MM.1S (cell line): Measurements from ENCODE around the gene SLC9C1.

ENCODE experiments used
- DNase-seq: peaks from one replicate; pipeline ENCODE4 v3.0.0-alpha.2; 2015
- H2AFZ ChIP-seq: fragments of 300-600 bp; sonication (generic); 2 replicates; pipeline ENCODE4 v1.6.0; 2016; ENCODE audit warnings: antibody characterized with exemption, low read length
- H3F3A ChIP-seq: fragments of 300-600 bp; sonication (generic); 2 replicates; pipeline ENCODE4 v1.6.1; 2016; ENCODE audit warnings: mild to moderate bottlenecking, antibody characterized with exemption, low read length, moderate library complexity, mixed read lengths; ENCODE audit not compliant: insufficient read depth
- H3K27ac ChIP-seq: fragments of 300-600 bp; sonication (generic); 2 replicates; pipeline ENCODE4 v1.5.1; 2016; ENCODE audit warnings: mild to moderate bottlenecking, low read length
- H3K27me3 ChIP-seq: fragments of 300-600 bp; sonication (generic); replicated peaks from 2 replicates; pipeline ENCODE4 v1.6.0; 2016; ENCODE audit warnings: low read length; ENCODE audit not compliant: insufficient read depth
- H3K36me3 ChIP-seq: fragments of 300-600 bp; sonication (generic); replicated peaks from 2 replicates; pipeline ENCODE4 v1.6.1; 2016; ENCODE audit warnings: mild to moderate bottlenecking, low read length, mixed read lengths; ENCODE audit not compliant: insufficient read depth
- H3K4me1 ChIP-seq: fragments of 300-600 bp; sonication (generic); 2 replicates; pipeline ENCODE4 v1.6.1; 2016; ENCODE audit warnings: low read length, mixed read lengths
- H3K4me2 ChIP-seq: fragments of 300-600 bp; sonication (generic); 2 replicates; pipeline ENCODE4 v1.6.0; 2016; ENCODE audit warnings: low read depth, low read length
- H3K4me3 ChIP-seq: fragments of 300-600 bp; sonication (generic); 2 replicates; pipeline ENCODE4 v1.5.1; 2016; ENCODE audit warnings: low read length, mixed read lengths
- H3K79me2 ChIP-seq: fragments of 300-600 bp; sonication (generic); 2 replicates; pipeline ENCODE4 v1.6.1; 2016; ENCODE audit warnings: mixed run types, low read length, mixed read lengths
- H3K9ac ChIP-seq: fragments of 300-600 bp; sonication (generic); 2 replicates; pipeline ENCODE4 v1.6.1; 2016; ENCODE audit warnings: low read length, mixed read lengths
- H3K9me2 ChIP-seq: fragments of 300-600 bp; sonication (generic); replicated peaks from 2 replicates; pipeline ENCODE4 v1.6.1; 2016; ENCODE audit warnings: mild to moderate bottlenecking, low read length, mixed read lengths; ENCODE audit not compliant: insufficient read depth
- H3K9me3 ChIP-seq: fragments of 300-600 bp; sonication (generic); replicated peaks from 2 replicates; pipeline ENCODE4 v1.6.1; 2016; ENCODE audit warnings: mild to moderate bottlenecking, low read length, mixed read lengths; ENCODE audit not compliant: insufficient read depth
- H4K20me1 ChIP-seq: fragments of 300-600 bp; sonication (generic); 2 replicates; pipeline ENCODE4 v1.6.1; 2016; ENCODE audit warnings: mild to moderate bottlenecking, low read length, moderate library complexity, mixed read lengths; ENCODE audit not compliant: insufficient read depth
- CTCF ChIP-seq: fragments of 300-600 bp; sonication (generic); IDR thresholded peaks from 2 replicates; pipeline ENCODE4 v1.5.1; 2016; ENCODE audit warnings: antibody characterized with exemption, low read length, mixed read lengths
- EZH2 ChIP-seq: fragments of 300-600 bp; sonication (generic); optimal IDR thresholded peaks from 2 replicates; pipeline ENCODE3; 2017; ENCODE audit warnings: low read depth, mild to moderate bottlenecking, antibody characterized with exemption, low read length, mixed read lengths
- EZH2phosphoT487 ChIP-seq: fragments of 300-600 bp; sonication (generic); IDR thresholded peaks from 2 replicates; pipeline ENCODE4 v1.6.1; 2018; ENCODE audit warnings: antibody characterized with exemption, low read length

The SLC9C1 gene

DNA sequence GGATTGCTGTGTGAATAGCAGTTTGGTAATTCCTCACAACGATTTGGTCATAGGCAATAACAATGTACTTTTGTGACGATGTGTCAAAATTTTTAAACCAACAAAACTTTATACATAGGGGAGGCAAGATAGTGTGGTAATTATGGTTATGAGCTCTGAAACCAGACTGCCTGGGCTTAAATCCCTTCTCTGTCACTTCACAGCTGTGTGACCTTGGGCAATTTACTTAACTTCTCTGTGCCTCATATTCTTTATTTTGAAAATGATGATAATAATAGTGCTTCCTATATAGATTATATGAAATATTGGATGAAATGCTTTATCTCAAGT is 44.7 kb upstream of the SLC9C1 start:
- no peaks in the 10 kb centered on the region for H3K27me3 ChIP-seq
- H3K9me3 ChIP-seq, result no peaks in the 10 kb centered on the region
- no peak overlapping the region for H3K27ac ChIP-seq
- TF ChIP-seq EZH2 (no peak), CTCF (no peak), EZH2phosphoT487 (no peak)
- no peaks in the 10 kb centered on the region for H3K9me2 ChIP-seq
- no peak for DNase-seq
- no peaks in the 10 kb centered on the region for H3K79me2 ChIP-seq
- no peak overlapping the region for H2AFZ ChIP-seq
- H3K4me3 ChIP-seq, result no peak overlapping the region
- no peaks in the 10 kb centered on the region for H3F3A ChIP-seq
- no peak overlapping the region for H3K9ac ChIP-seq
- no peaks in the 10 kb centered on the region for H3K4me1 ChIP-seq
- H3K4me2 ChIP-seq, result no peak overlapping the region
- H3K36me3 ChIP-seq, result no peaks in the 10 kb centered on the region
- no peaks in the 10 kb centered on the region for H4K20me1 ChIP-seq

DNA sequence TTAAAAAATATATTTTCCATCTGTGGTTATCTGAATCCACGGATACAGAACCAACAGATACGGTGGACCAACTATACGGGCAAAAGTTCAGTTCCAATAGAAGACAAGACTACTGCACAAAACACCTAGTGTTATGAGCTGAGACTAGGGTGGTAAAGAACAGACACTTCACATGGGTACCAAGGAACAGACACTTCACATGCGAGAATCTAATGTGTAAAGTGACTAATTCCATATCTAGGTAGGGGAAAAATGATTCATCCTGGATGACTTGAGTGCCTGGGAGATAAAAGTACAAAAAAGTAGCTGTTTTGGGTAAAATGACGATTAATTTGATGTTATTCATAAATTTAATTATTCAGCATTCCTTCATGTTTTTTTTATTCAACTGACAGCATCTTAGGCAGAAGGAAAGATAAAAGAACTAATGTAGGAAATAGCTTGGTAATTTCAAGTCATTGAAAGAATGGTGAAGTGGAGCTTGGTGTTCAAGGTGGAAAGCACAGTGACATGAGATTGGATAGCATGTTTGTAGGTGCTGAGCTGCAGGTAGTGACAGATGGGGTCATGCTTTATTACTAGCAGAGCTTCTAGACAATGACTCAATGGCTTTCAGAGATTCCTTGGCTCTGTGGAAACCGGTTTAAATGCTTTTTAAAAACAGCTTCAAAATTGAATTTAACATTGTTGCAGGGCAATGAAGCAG is 44.2 kb upstream of the SLC9C1 start:
- Histone ChIP-seq H3K36me3 (no peaks in the 10 kb centered on the region), H2AFZ (no peak overlapping the region), H3K9me2 (no peaks in the 10 kb centered on the region), H3K27me3 (no peaks in the 10 kb centered on the region), H3K9me3 (no peaks in the 10 kb centered on the region), H3K9ac (no peak overlapping the region), H3K4me1 (no peaks in the 10 kb centered on the region), H3K79me2 (no peaks in the 10 kb centered on the region), H4K20me1 (no peaks in the 10 kb centered on the region), H3K4me2 (no peak overlapping the region), H3K27ac (no peak overlapping the region), H3F3A (no peaks in the 10 kb centered on the region), H3K4me3 (no peak overlapping the region)
- no peak for DNase-seq
- TF ChIP-seq CTCF (no peak), EZH2 (no peak), EZH2phosphoT487 (no peak)

DNA sequence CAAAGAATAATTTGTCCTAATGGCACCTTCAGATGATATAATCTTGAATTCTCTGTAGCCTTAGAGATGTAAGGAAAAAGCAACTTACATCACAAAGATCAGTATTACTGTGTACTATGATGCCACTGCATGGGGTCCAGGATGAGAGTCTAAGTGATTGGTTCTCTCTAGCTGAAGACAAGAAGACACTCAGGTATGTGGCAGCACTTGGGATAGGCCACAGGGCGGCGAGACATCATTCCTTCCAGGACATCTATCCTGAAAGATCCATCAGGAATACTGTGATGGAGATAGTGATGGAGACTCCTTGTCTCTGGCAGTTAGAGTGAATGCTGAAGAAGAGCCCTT is 41.4 kb upstream of the SLC9C1 start:
- H3K79me2 ChIP-seq, result no peaks in the 10 kb centered on the region
- H3K9me2 ChIP-seq, result no peaks in the 10 kb centered on the region
- no peaks in the 10 kb centered on the region for H3K9me3 ChIP-seq
- no peak overlapping the region for H3K4me3 ChIP-seq
- no peaks in the 10 kb centered on the region for H3F3A ChIP-seq
- H2AFZ ChIP-seq, result no peak overlapping the region
- no peak overlapping the region for H3K4me2 ChIP-seq
- TF ChIP-seq CTCF (no peak), EZH2 (no peak), EZH2phosphoT487 (no peak)
- no peak for DNase-seq
- no peak overlapping the region for H3K9ac ChIP-seq
- no peaks in the 10 kb centered on the region for H4K20me1 ChIP-seq
- no peak overlapping the region for H3K27ac ChIP-seq
- H3K4me1 ChIP-seq, result no peaks in the 10 kb centered on the region
- H3K36me3 ChIP-seq, result no peaks in the 10 kb centered on the region
- H3K27me3 ChIP-seq, result no peaks in the 10 kb centered on the region
